HG03571 (cell line): ENCODE results near the gene HJURP.

Source experiments
- ATAC-seq: cut with Tn5 transposase; IDR thresholded peaks from one replicate; pipeline ENCODE4 v1.9.1; 2021; ENCODE audit not compliant: unreplicated experiment

HJURP gene

GRCh38 chr2:233849607-233850271 lies 4.6 kb downstream of the HJURP start:
- ATAC-seq: no peak

GRCh38 chr2:233848276-233848675 lies 6.1 kb downstream of the HJURP start:
- ATAC-seq: no peak

GRCh38 chr2:233847248-233847898 lies 7.0 kb downstream of the HJURP start:
- ATAC-seq: no peak

DNA sequence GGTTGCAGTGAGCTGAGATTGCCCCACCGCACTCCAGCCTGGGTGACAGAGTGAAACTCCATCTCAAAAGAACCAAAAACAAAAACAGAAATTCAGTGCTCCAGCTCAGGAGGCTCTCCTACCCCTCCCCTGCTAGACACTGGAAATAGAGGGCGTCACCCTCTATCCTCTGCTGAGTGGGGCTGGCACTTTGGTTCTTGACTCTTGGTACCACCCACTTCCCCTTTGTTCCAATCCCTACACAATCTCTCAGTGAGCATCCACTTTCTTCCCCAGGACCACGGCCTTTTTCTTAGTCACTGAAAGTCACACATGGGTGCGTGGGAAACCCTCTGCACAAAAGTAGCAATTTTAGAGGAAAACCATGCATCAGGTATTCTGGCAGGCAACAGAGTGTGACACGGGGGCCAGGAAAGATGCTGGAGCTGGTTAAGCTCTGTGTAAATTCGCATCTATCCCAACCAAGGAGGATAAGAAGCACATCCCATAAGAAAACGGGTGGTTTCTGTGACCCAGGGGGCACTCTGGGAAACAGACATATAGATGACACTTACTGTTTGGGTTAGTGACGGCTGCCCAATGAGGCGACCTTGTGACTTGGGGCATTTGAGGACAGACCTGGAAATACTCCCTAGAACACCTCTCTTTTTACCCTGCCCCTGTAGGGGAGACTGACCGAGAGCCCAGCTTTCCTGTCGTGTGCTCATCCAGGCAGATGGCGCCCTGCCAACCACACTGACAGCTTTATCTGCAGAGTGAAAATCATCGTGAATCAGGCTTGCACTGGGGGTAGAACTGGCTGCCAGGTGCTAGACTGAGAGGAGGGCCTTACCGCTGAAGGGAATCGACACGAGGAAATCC lies 7.7 kb downstream of the HJURP start:
- no peak for ATAC-seq

DNA sequence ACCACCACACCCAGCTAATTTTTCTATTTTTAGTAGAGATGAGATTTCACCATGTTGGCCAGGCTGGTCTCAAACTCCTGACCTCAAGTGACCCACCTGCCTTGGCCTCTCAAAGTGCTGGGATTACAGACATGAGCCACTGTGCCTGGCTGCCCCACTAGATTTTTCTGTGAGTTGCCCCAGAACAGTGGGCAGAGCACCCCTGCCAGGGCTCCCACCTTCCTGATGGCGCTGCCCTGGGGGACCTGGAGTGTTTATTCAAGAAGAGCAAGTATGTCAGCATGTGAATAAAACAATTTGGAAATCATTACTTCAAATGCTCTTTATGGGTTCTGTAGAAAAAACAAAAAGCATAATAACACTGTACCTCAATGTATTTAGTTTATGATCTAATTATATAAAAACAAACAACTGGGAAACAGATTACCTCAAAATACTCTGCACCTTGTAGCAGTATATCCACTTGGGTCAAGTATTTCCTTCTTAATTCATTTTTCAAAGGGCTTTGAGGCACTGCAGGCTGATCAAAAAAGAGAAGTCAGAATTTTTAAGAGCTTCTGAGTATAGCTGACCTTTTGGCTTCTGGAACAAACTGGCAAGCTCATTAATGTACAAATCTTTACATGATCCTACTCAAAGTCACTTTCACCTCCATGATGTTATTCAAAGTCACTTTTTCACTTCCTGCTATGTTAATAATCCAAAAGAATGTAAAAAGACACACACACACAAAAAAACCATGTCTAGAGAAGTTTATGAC lies 8.9 kb downstream of the HJURP start:
- ATAC-seq: no peak

- no peak for ATAC-seq
These were observed 9.5 kb downstream of the HJURP start for GRCh38 chr2:233844836-233845235.

GRCh38 chr2:233844064-233844807 lies 10.1 kb downstream of the HJURP start:
- ATAC-seq: no peak

- no peak for ATAC-seq
These were observed 13.2 kb downstream of the HJURP start for GRCh38 chr2:233841183-233841582.

DNA sequence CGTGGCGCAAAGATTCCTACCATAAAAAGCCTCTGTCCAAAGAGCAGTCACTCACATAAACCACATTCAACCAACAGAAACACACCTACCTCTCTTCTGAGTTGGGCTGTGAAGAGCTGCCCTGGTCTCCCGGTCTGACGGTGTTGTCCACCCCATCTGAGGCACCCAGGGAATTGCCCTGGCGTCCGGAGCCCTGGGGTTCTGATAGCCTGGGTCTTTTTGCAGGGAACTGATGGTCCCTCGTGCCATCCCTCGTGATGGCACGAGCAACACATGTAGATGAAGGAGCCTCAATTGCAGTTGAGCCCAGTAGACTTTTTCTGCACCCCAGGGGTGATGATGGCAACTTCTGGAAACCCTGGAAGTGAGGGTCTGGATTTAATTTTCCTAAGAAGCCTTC lies 13.8 kb downstream of the HJURP start:
- no peak for ATAC-seq

DNA sequence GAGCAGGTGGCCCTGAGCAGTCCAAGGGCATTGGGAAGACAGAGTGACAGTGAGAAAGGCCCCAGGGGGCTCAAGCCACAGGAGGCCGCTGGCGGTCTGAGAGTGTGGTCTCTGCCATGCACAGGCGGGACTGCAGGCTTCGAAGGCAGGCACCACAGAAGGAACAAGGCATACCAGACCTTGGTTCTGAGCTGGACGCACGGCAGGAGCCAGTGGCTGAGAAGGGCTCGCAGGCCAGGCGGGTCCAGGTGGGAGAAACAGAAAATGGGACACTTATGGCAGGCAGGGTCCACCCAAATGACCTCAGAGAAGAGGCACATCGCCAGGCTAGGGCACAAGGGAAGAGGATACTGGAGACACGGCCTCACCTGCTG lies 14.9 kb downstream of the HJURP start:
- ATAC-seq: no peak

- no peak for ATAC-seq
These were observed 15.4 kb downstream of the HJURP start for GRCh38 chr2:233838726-233839446.

DNA sequence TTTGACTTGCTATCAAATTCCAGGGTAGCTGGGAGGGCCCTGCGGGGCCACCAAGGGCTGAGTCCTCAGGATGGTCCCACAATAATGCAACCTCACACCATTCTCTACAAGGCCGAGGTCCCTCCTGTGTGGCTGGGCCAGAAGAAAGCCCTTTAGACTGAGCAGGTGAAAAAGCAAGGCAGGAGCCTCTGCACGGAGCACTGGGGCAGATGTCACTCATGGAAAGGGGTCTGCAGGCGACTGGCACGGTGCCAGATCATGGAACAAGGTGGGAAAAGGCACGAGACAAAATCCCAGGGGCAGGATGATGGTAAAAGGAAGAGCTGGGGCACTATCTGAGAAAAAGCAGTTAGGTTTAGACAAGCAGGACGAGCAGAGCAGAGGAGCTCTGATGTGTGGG lies 16.1 kb downstream of the HJURP start:
- no peak for ATAC-seq

DNA sequence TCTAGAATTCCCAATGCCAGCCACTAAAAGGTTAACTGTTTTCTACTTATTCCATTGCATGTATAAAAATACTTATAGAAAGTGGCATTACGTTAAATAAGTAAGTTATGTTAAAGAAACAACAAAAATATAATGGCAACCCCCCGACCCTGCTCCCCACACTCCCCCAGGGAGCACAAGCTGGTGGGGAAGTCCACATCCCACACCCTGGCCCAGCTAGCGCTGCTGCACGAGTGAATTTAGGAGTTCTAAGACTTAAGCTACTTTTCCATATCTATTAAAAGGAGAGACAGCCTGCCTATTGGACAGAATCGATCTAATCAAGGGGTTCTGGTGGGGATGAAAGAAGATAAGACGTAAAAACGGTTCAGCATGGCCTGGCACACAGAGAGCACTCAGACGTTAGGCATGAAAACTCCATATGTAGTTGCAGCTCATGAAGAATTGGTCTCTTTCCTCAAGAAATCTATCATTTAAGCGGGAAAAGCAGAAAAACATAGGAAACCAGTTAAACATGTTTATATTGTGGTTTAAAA lies 16.6 kb downstream of the HJURP start:
- ATAC-seq: no peak

DNA sequence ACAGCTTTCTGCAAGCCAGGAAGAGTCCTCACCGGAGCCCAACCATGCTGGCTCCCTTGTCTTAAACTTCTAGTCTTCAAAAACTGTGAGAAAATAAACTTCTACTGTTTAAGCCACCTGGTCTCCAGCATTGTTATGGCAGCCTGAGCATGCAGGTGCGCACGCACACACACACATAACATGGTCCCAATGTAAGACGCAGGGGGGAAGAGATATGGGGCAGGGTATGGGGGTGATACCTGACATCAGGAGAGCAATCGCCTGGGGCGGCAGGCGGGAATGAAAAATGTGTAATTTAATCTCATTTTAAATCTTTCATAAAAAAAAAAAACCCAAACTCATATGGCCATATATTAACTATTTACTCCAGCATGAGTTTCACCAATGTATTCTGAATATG lies 18.0 kb downstream of the HJURP start:
- no peak for ATAC-seq

DNA sequence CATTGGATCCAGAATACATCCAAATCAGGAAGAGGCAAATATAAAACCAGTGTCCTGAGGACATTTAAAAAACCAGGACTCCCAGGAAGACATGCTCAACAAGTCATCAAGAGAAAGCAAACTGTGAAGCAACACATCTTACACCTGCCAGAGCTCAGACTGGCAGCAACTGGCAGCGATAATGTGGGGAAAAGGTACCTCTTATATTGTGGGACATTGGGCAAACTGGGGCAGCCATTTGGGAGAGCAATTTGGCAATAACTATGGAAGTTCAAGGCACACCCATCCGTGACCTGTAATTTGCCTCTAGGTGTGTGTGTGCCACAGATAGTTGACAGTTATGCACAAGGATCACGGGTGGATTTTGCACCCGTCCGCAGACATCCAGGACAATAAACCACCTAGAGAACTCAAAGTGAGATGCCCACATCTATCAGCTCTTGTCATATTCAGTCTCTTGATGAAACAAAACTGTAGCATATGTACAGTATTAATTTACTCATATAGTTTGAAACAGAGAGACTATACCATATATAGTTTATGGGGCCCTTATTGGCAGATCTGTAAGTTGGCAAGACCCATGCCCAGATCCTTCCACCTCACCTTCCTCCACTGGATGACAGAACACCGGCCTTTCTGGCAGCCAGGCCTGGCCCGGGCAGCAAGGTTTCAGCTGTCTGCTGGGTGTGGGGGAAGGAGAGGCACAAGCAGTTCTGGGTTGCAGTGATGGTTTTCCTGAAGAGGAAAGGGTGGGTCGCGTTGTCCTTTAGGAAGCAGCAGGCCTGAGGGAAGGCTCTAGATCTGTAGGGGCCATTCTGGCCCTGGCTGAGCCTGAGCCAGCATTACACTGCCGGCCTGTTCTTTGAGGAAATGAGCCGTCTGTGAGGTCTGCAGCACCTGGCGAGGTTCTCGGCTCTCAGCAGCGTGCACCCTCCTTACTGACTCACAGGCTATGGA lies 18.8 kb downstream of the HJURP start:
- no peak for ATAC-seq

DNA sequence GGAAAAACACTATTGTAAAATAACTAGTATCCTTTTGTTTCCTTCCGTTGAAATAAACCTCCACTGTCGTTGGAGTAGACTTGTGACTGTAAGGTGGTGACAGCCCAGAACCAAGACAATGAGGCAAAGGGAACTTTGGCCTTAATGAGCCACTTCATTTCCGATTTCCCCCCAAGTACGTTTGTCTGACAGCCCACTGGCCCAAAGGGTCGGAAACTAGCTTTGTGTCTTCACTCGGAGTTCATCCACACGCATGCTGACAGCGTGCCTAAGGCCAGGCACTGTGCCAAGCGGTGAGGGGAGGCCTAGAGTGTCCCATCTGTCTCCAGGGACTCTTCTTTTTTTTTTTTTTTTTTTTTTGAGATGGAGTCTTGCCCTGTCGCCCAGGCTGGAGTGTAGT lies 21.0 kb downstream of the HJURP start:
- no peak for ATAC-seq

DNA sequence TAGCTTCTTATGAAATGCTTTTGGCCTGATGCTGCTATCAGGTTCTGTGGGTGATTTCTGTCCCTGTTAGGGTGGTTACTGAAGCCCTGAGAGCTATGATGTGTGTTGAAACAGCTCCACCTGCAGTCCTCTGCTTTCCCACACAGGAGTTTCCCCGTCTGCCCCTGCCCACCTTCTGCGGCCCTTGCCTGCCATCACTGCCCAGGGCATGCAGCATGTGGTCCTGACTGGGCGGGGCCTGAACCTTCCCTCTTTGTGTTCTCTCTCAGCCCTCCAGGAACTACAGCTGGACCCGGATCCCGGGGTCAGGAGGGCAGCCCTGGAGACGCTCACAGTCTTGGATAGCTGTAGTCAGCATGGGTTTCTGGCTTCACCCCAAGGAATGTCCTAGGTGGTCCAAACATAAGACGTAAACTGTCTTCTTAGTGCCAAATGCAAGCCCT lies 21.4 kb downstream of the HJURP start:
- no peak for ATAC-seq

GRCh38 chr2:233832414-233832813 lies 21.9 kb downstream of the HJURP start:
- ATAC-seq: no peak

DNA sequence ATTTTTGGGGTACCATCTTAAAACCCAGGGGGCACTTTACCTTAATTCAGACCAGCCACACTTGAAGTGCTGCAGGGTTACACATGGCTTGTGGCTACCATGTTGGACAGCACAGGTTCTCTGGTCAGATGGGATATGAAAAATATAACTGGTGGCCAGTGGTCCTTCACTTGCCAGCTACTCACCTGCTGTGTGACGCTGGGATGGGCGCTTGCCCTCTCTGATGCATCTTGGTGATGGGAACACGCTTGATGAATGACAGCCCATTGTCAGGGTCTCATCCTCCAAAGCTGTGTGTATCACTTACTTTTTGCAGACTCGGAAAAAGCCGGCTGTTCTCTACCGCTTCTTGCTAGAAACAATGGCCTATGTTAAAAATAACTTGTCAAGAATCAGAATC lies 22.5 kb downstream of the HJURP start:
- no peak for ATAC-seq
